Neural crest cell (in vitro differentiated cells): ENCODE results near the gene PRELID1. TPM values are rescaled to one million over a fixed set of nuclear protein-coding genes. Genes with fewer than 3 reads are reported as not detected.

ENCODE experiments used
- DNase-seq: peaks from one replicate; pipeline ENCODE4 v3.0.0; 2021; ENCODE audit warnings: low read depth, mixed read lengths, low spot score
- H3K27ac Mint-ChIP-seq: one replicate; pipeline ENCODE4 v1.8.0; 2021; ENCODE audit warnings: mild to moderate bottlenecking, mixed read lengths; ENCODE audit not compliant: unreplicated experiment
- H3K27me3 Mint-ChIP-seq: 2 replicates; pipeline ENCODE4 v1.8.0; 2021; ENCODE audit warnings: low read depth, mild to moderate bottlenecking, mixed read lengths
- H3K36me3 Mint-ChIP-seq: 2 replicates; pipeline ENCODE4 v1.8.0; 2021; ENCODE audit warnings: low read depth, mild to moderate bottlenecking, mixed read lengths
- H3K4me1 Mint-ChIP-seq: 2 replicates; pipeline ENCODE4 v1.8.0; 2021; ENCODE audit warnings: mixed read lengths
- H3K4me3 Mint-ChIP-seq: one replicate; pipeline ENCODE4 v1.8.0; 2021; ENCODE audit warnings: mild to moderate bottlenecking, mixed read lengths
- H3K9me3 Mint-ChIP-seq: 2 replicates; pipeline ENCODE4 v1.8.0; 2021; ENCODE audit warnings: mixed read lengths
- total RNA-seq: library from RNA; stranded (reverse); gene quantifications from 2 replicates; pipeline ENCODE4 v1.2.1, GENCODE V29; 2021
- TF ChIP-seq, protein P1 (sequence below): fragments of 200-600 bp; sonication (generic); conservative IDR thresholded peaks from 2 replicates; pipeline ENCODE4 v1.5.0; 2021; ENCODE audit warnings: antibody characterized with exemption, mild to moderate bottlenecking

The PRELID1 gene
- total RNA-seq, 1 donor from 2014 or later, result 169 TPM

DNA sequence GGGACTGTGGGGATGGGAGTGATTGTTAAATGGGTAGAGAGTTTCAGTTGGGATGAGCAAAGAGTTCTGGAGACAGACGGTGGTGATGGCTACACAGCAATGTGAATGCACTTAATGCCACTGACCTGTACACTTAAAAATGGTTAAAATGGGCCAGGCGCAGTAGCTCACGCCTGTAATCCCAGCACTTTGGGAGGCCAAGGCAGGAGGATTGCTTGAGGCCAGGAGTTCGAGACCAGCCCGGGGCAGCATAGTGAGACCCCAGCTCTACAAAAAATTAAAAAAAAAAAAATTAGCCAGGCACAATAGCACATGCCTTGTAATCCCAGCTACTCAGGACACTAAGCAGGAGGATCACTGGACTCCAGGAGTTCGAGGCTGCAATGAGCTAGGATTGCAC lies 40.2 kb downstream of the PRELID1 start:
- no peak overlapping the region for H3K27ac Mint-ChIP-seq
- H3K4me3 Mint-ChIP-seq, result no peak overlapping the region

DNA sequence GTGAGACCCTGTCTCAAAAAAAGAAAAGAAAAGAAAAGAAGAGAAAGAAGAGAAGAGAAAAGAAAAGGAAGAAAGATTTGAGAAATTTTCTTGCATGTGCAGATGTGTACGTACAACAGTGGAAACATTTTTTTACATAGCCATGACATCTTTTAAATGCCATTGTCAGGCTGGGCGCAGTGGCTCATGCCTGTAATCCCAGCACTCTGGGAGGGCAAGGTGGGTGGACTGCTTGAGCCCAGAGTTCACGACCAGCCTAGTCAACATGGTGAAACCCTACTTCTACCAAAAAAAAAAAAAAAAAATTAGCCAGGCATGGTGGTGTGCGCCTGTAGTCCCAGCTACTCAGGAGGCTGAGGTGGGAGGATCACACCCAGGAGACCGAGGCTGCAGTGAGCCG lies 41.3 kb downstream of the PRELID1 start:
- Mint-ChIP-seq H3K9me3 (no peaks in the 10 kb centered on the region), H3K4me1 (peaks cover 11% of the 10 kb centered on the region), H3K4me3 (no peak overlapping the region), H3K36me3 (peaks cover 3% of the 10 kb centered on the region), H3K27ac (no peak overlapping the region), H3K27me3 (no peaks in the 10 kb centered on the region)
- TF ChIP-seq, protein P1, sequence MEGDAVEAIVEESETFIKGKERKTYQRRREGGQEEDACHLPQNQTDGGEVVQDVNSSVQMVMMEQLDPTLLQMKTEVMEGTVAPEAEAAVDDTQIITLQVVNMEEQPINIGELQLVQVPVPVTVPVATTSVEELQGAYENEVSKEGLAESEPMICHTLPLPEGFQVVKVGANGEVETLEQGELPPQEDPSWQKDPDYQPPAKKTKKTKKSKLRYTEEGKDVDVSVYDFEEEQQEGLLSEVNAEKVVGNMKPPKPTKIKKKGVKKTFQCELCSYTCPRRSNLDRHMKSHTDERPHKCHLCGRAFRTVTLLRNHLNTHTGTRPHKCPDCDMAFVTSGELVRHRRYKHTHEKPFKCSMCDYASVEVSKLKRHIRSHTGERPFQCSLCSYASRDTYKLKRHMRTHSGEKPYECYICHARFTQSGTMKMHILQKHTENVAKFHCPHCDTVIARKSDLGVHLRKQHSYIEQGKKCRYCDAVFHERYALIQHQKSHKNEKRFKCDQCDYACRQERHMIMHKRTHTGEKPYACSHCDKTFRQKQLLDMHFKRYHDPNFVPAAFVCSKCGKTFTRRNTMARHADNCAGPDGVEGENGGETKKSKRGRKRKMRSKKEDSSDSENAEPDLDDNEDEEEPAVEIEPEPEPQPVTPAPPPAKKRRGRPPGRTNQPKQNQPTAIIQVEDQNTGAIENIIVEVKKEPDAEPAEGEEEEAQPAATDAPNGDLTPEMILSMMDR, result no peak
- no peak for DNase-seq

More for the DNA sequence above, 40.2 kb downstream of the PRELID1 start:
- no peak for DNase-seq
- H3K4me1 Mint-ChIP-seq, result peaks cover 8% of the 10 kb centered on the region
- H3K36me3 Mint-ChIP-seq, result peaks cover 3% of the 10 kb centered on the region
- TF ChIP-seq, protein P1, result no peak
- no peaks in the 10 kb centered on the region for H3K27me3 Mint-ChIP-seq
- H3K9me3 Mint-ChIP-seq, result no peaks in the 10 kb centered on the region

DNA sequence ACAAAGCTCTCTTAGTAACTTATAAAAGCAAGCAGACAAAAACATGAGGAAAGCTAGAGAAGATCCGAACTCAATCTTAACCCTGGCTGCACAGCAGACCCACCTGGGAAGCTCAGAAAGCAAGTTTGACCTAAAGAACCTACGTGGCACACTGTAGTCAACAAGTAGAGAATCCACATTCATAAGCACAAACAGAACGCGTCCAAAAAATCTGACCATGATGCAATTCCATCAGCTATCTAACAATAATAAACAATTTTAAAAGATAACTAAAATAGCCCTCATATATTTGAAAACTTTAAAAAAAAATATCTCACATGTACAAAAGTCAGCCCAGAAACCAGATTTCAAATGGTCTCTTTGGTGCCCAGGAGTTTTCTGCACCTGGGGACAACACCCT lies 43.2 kb downstream of the PRELID1 start:
- peaks cover 24% of the 10 kb centered on the region for H3K4me1 Mint-ChIP-seq
- H3K4me3 Mint-ChIP-seq, result peak overlapping the region; percentile 39
- peaks cover 3% of the 10 kb centered on the region for H3K36me3 Mint-ChIP-seq
- no peak overlapping the region for H3K27ac Mint-ChIP-seq
- no peaks in the 10 kb centered on the region for H3K9me3 Mint-ChIP-seq
- TF ChIP-seq, protein P1, result no peak
- H3K27me3 Mint-ChIP-seq, result no peaks in the 10 kb centered on the region
- no peak for DNase-seq

DNA sequence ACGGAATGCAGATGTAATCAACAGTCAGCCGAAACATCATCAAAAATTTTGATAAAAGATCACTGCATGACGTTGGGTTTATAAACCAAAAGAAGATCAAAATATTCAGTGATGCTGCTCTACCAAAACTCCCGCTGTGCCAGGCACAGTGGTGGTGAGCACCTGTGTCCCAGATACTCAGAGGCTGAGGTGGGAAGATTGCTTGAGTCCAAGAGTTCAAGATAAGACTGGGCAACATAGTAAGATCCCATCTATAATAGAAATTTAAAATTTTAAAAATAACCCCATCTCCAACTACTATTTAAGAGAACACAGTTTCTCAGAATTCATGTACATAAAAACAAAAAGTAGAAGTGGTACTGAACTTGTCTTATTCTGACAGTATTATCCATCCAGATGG lies 44.1 kb downstream of the PRELID1 start:
- TF ChIP-seq, protein P1, result no peak
- no peak for DNase-seq
- no peaks in the 10 kb centered on the region for H3K9me3 Mint-ChIP-seq
- peak overlapping the region; percentile 66 for H3K4me3 Mint-ChIP-seq
- H3K27me3 Mint-ChIP-seq, result no peaks in the 10 kb centered on the region
- peaks cover 3% of the 10 kb centered on the region for H3K36me3 Mint-ChIP-seq
- no peak overlapping the region for H3K27ac Mint-ChIP-seq
- peaks cover 29% of the 10 kb centered on the region for H3K4me1 Mint-ChIP-seq

DNA sequence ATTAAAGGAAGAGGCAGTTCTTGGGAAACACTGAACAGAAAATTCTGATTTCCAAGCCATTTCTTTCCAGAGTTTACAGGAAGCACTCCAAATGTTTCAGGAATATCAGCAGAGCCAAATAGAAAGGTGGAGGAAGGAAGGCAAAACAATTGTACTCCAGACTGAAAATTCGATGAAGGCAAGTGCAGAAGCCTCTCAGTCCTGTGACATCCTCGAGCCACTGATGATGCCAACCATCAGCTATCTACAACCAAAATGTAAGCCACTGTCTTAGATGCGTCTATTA lies 45.7 kb downstream of the PRELID1 start:
- no peak for DNase-seq
- Mint-ChIP-seq H3K4me1 (peaks cover 29% of the 10 kb centered on the region), H3K9me3 (no peaks in the 10 kb centered on the region), H3K27ac (no peak overlapping the region), H3K36me3 (no peaks in the 10 kb centered on the region), H3K27me3 (peaks cover 2% of the 10 kb centered on the region), H3K4me3 (peak overlapping the region; percentile 99)
- TF ChIP-seq, protein P1, result no peak

DNA sequence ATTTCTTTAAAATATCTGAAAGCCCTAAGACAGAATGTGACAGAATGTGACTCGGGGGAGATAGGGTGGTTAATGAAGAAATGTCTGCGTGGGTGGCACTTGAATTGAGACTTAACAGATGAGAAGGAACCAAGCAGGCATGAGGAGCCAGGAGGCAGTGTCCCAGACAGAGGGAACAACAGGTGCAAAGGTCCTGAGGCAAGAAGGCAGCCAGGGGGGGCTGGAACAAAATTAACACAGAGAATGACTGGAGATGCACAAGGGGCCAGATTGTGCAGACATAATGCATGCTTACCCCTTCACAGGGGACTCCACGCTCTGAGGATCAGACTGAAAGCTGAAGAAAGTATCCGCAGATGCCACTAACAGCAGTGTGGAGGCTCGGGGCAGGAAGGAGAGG lies 46.2 kb downstream of the PRELID1 start:
- H3K4me1 Mint-ChIP-seq, result peaks cover 29% of the 10 kb centered on the region
- peaks cover 7% of the 10 kb centered on the region for H3K27me3 Mint-ChIP-seq
- TF ChIP-seq, protein P1, result no peak
- DNase-seq, result no peak
- H3K4me3 Mint-ChIP-seq, result peak overlapping the region; percentile 99
- H3K9me3 Mint-ChIP-seq, result no peaks in the 10 kb centered on the region
- peak overlapping the region; percentile 20 for H3K27ac Mint-ChIP-seq
- H3K36me3 Mint-ChIP-seq, result no peaks in the 10 kb centered on the region
